Measurements from ENCODE around the gene RPRD1A.
"Not testable (repeated sequence)": the region's sequence is repeated elsewhere in the genome, so short reads cannot be mapped to it uniquely, and the experiment has no call there.

- TF ChIP-seq CTCF (IDR thresholded peaks at IDR 0.05; ENCODE audit: insufficient read depth, low read length); POLR2AphosphoS5 (IDR thresholded peaks at IDR 0.05; ENCODE audit: low read depth); GABPA (IDR thresholded peaks at IDR 0.05; ENCODE audit: low read depth); SPI1 (IDR thresholded peaks at IDR 0.05; ENCODE audit: borderline replicate concordance, low read depth): not testable (repeated sequence)
- TF ChIP-seq, protein P1, sequence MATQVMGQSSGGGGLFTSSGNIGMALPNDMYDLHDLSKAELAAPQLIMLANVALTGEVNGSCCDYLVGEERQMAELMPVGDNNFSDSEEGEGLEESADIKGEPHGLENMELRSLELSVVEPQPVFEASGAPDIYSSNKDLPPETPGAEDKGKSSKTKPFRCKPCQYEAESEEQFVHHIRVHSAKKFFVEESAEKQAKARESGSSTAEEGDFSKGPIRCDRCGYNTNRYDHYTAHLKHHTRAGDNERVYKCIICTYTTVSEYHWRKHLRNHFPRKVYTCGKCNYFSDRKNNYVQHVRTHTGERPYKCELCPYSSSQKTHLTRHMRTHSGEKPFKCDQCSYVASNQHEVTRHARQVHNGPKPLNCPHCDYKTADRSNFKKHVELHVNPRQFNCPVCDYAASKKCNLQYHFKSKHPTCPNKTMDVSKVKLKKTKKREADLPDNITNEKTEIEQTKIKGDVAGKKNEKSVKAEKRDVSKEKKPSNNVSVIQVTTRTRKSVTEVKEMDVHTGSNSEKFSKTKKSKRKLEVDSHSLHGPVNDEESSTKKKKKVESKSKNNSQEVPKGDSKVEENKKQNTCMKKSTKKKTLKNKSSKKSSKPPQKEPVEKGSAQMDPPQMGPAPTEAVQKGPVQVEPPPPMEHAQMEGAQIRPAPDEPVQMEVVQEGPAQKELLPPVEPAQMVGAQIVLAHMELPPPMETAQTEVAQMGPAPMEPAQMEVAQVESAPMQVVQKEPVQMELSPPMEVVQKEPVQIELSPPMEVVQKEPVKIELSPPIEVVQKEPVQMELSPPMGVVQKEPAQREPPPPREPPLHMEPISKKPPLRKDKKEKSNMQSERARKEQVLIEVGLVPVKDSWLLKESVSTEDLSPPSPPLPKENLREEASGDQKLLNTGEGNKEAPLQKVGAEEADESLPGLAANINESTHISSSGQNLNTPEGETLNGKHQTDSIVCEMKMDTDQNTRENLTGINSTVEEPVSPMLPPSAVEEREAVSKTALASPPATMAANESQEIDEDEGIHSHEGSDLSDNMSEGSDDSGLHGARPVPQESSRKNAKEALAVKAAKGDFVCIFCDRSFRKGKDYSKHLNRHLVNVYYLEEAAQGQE (IDR thresholded peaks at IDR 0.05; ENCODE audit: insufficient replicate concordance, low read depth) = not testable (repeated sequence)
Observed at GRCh38 chr18:36092116-36092515, 24.8 kb upstream of the RPRD1A start.

Measured in HL-60 (cell line).